Measurements from ENCODE around the gene ARFGAP3. TPM values are rescaled to one million over a fixed set of nuclear protein-coding genes. Genes with fewer than 3 reads are reported as not detected.
A peak's percentile ranks its signal among the peaks of the same experiment; 100 is the strongest.

The ARFGAP3 gene
- total and polyA plus RNA-seq, 2 experiments from 2014 or later: 14.8 to 19.1 TPM

- Histone ChIP-seq H3K9me2 (ENCODE audit: insufficient read depth) (no peaks in the 10 kb centered on the region), H3K4me3 (peak overlapping the region; percentile 91), H3K4me2 (peak overlapping the region; percentile 97), H3K79me2 (replicated peaks; ENCODE audit: insufficient read depth) (peaks cover 8% of the 10 kb centered on the region; the same call in 1 of the 2 replicates), H3K4me1 (ENCODE audit: insufficient read depth) (no peaks in the 10 kb centered on the region; the same call in 1 of the 2 replicates), H3K27ac (ENCODE audit: low read depth) (no peak overlapping the region), H4K20me1 (replicated peaks; ENCODE audit: insufficient read depth) (peaks cover 5% of the 10 kb centered on the region), H2AFZ (peak overlapping the region; percentile 97; the same call in 1 of the 2 replicates), H3K27me3 (ENCODE audit: insufficient read depth) (peaks cover 32% of the 10 kb centered on the region), H3F3A (replicated peaks; ENCODE audit: low read depth) (no peaks in the 10 kb centered on the region; the same call in 1 of the 2 replicates), H3K36me3 (ENCODE audit: insufficient read depth) (no peaks in the 10 kb centered on the region)
- DNase-seq (ENCODE audit: low spot score) (no peak), ATAC-seq (no peak)
- Mint-ChIP-seq H3K4me1 (peaks cover 4% of the 10 kb centered on the region; the same call in 1 of the 3 replicates), H3K4me3 (peak overlapping the region; percentile 84), H3K27me3 (ENCODE audit: insufficient read depth, low read depth, poor library complexity) (peaks cover 23% of the 10 kb centered on the region), H3K27ac (no peak overlapping the region), H3K36me3 (ENCODE audit: low read depth) (no peaks in the 10 kb centered on the region), H3K9me3 (peaks cover 5% of the 10 kb centered on the region; the same call in 2 of the 3 replicates)
- no peak for TF ChIP-seq NANOG (IDR thresholded peaks at IDR 0.05; ENCODE audit: borderline replicate concordance)
- TF ChIP-seq ETS1 (IDR thresholded peaks at IDR 0.05): no peak
- no peak for TF ChIP-seq ZNF331 (CRISPR knock-in tag; IDR thresholded peaks at IDR 0.05; ENCODE audit: low read depth)
- TF ChIP-seq ZNF114 (CRISPR knock-in tag; IDR thresholded peaks at IDR 0.05): no peak
- TF ChIP-seq CTCF (conservative IDR thresholded peaks at IDR 0.05; ENCODE audit: low read depth in 2 of 2): no peak
- no peak for TF ChIP-seq CREB1 (CRISPR knock-in tag; IDR thresholded peaks at IDR 0.05; ENCODE audit: low read depth)
- TF ChIP-seq REST (IDR thresholded peaks at IDR 0.05; ENCODE audit: unreplicated experiment): no peak
- TF ChIP-seq EZH2 (IDR thresholded peaks at IDR 0.05; ENCODE audit: low read depth, unreplicated experiment): no peak
- TF ChIP-seq EZH2phosphoT487 (IDR thresholded peaks at IDR 0.05; ENCODE audit: unreplicated experiment): no peak
- no peak for TF ChIP-seq JUNB (IDR thresholded peaks at IDR 0.05; ENCODE audit: unreplicated experiment)
- TF ChIP-seq, protein P1, sequence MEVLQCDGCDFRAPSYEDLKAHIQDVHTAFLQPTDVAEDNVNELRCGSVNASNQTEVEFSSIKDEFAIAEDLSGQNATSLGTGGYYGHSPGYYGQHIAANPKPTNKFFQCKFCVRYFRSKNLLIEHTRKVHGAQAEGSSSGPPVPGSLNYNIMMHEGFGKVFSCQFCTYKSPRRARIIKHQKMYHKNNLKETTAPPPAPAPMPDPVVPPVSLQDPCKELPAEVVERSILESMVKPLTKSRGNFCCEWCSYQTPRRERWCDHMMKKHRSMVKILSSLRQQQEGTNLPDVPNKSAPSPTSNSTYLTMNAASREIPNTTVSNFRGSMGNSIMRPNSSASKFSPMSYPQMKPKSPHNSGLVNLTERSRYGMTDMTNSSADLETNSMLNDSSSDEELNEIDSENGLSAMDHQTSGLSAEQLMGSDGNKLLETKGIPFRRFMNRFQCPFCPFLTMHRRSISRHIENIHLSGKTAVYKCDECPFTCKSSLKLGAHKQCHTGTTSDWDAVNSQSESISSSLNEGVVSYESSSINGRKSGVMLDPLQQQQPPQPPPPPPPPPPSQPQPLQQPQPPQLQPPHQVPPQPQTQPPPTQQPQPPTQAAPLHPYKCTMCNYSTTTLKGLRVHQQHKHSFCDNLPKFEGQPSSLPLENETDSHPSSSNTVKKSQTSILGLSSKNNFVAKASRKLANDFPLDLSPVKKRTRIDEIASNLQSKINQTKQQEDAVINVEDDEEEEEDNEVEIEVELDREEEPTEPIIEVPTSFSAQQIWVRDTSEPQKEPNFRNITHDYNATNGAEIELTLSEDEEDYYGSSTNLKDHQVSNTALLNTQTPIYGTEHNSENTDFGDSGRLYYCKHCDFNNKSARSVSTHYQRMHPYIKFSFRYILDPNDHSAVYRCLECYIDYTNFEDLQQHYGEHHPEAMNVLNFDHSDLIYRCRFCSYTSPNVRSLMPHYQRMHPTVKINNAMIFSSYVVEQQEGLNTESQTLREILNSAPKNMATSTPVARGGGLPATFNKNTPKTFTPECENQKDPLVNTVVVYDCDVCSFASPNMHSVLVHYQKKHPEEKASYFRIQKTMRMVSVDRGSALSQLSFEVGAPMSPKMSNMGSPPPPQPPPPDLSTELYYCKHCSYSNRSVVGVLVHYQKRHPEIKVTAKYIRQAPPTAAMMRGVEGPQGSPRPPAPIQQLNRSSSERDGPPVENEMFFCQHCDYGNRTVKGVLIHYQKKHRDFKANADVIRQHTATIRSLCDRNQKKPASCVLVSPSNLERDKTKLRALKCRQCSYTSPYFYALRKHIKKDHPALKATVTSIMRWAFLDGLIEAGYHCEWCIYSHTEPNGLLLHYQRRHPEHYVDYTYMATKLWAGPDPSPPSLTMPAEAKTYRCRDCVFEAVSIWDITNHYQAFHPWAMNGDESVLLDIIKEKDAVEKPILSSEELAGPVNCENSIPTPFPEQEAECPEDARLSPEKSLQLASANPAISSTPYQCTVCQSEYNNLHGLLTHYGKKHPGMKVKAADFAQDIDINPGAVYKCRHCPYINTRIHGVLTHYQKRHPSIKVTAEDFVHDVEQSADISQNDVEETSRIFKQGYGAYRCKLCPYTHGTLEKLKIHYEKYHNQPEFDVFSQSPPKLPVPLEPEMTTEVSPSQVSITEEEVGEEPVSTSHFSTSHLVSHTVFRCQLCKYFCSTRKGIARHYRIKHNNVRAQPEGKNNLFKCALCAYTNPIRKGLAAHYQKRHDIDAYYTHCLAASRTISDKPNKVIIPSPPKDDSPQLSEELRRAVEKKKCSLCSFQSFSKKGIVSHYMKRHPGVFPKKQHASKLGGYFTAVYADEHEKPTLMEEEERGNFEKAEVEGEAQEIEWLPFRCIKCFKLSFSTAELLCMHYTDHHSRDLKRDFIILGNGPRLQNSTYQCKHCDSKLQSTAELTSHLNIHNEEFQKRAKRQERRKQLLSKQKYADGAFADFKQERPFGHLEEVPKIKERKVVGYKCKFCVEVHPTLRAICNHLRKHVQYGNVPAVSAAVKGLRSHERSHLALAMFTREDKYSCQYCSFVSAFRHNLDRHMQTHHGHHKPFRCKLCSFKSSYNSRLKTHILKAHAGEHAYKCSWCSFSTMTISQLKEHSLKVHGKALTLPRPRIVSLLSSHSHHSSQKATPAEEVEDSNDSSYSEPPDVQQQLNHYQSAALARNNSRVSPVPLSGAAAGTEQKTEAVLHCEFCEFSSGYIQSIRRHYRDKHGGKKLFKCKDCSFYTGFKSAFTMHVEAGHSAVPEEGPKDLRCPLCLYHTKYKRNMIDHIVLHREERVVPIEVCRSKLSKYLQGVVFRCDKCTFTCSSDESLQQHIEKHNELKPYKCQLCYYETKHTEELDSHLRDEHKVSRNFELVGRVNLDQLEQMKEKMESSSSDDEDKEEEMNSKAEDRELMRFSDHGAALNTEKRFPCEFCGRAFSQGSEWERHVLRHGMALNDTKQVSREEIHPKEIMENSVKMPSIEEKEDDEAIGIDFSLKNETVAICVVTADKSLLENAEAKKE (CRISPR knock-in tag; IDR thresholded peaks at IDR 0.05): no peak
- TF ChIP-seq STAT1 (IDR thresholded peaks at IDR 0.05; ENCODE audit: unreplicated experiment): no peak
- TF ChIP-seq POLR2AphosphoS5 (IDR thresholded peaks at IDR 0.05; ENCODE audit: low read depth): no peak
These were observed 1.4 kb downstream of the ARFGAP3 start for GRCh38 chr22:42855721-42856120.

All from GM23338 (cell line).